ENCODE results near the gene STYXL1. TPM values are rescaled to one million over a fixed set of nuclear protein-coding genes. Genes with fewer than 3 reads are reported as not detected.
"Not testable (repeated sequence)": the region's sequence is repeated elsewhere in the genome, so short reads cannot be mapped to it uniquely, and the experiment has no call there.

The STYXL1 gene
- total RNA-seq, 2 donors from 2014 or later = 8.2 to 24.1 TPM

- intact Hi-C loops (cut with DNase I); ATAC-seq; DNase-seq: not testable (repeated sequence)
Measured at GRCh38 chr7:76005004-76005403, 42.8 kb downstream of the STYXL1 start.

DNA sequence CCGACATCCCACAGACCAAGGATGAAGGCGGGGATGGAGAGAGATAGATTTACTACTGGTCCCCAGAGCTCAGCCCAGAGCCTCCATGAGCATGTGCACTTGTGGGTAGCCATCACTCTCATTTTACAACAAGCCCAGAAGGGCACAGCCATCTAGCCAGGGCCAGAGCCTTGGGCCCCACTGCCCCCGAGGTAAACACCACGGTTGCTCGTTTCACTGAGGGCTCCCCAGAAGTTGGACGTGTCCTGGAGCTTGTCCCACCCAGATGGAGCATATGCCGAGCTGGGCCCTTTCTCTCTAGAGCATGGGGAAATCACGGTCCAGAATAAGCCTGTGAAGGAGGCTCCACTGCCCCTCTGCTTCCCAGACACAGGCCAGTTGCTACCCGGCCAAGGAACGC is 44.4 kb downstream of the STYXL1 start:
- ATAC-seq (no peak), DNase-seq (no peak)
- intact Hi-C loops (cut with DNase I) = no loop called here

GRCh38 chr7:76002822-76003221 is 45.0 kb downstream of the STYXL1 start:
- intact Hi-C loops (cut with DNase I) = no loop called here
- DNase-seq (no peak), ATAC-seq (no peak)

DNA sequence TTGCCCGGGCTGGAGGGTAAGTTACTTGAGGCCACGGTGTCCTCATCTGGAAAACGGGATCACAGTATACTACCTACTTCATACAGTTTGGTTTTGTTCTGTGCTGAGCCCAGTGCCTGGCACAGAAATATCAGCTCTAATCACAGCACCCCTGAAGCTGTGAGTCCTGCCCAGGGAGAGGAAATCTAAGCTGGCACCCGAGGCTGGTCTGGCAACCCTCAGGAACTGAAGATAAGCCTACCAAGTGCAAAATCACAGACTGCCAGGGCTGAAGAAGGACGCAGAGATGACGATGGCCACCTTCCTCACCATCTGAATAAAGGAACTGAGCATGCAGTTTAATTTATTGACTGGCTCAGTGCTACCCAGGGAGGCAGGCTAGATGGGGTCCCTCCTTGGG is 45.7 kb downstream of the STYXL1 start:
- ATAC-seq (no peak), DNase-seq (no peak)
- intact Hi-C loops (cut with DNase I) = no loop called here

GRCh38 chr7:76000566-76000965 is 47.2 kb downstream of the STYXL1 start:
- no peak for ATAC-seq
- DNase-seq = no peak
- intact Hi-C loops (cut with DNase I) = no loop called here

GRCh38 chr7:75998038-75998437 is 49.8 kb downstream of the STYXL1 start:
- intact Hi-C loops (cut with DNase I) = no loop called here
- ATAC-seq = no peak

DNA sequence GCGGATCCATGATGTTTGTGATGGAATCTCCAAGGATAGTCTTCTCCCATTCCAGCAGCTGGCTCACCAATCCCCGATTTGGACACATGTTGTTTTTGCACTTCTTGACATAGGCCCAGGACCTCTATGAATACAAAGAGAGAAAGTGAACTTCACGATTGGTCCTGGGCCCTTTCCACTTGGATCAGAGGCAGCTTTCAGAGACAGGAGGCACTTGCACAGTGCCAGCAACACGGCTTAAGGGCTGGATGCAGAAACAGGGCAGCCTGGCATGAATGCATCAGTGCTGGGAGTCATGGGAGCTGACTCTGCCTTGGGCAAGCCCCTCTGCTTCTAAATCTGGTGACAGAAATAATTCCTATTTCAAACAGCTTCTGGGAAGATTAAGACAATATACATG is 51.3 kb downstream of the STYXL1 start:
- DNase-seq (no peak), ATAC-seq (no peak)
- intact Hi-C loops (cut with DNase I) = no loop called here

More at GRCh38 chr7:75998038-75998437, 49.8 kb downstream of the STYXL1 start:
- DNase-seq = no peak

GRCh38 chr7:75995996-75996395 is 51.8 kb downstream of the STYXL1 start:
- intact Hi-C loops (cut with DNase I) = loop anchor here in 1 of 2 donors (2.0 kb wide), 1 partner anchor 81 kb away; the partner anchor contains the start of gene POR
- ATAC-seq (no peak), DNase-seq (no peak)

DNA sequence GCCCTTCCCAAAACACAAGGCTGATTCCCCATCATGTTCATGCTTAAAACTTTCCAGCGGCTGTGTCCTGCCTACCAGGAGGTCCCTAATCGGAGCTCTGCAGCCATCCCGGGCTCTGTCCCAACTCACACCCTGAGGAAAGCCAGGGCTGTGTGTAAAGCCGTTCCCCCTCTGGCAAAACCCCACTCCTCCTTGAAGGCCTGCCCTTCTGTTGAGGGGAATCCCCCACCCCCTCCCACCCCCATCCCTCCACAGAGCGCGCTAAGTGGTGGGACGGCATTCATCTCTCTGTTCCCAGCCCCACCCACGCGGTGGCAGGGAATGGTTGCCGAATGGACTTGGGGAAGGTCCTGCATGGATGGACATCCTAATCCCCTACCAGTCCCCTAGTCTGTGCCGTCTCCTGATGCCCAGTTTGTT is 52.7 kb downstream of the STYXL1 start:
- DNase-seq (no peak), ATAC-seq (peak in 1 of 2 donors; percentile 3)
- intact Hi-C loops (cut with DNase I) = loop anchor here in 1 of 2 donors (2.0 kb wide), 1 partner anchor 80 kb away; the partner anchor contains the start of gene POR

DNA sequence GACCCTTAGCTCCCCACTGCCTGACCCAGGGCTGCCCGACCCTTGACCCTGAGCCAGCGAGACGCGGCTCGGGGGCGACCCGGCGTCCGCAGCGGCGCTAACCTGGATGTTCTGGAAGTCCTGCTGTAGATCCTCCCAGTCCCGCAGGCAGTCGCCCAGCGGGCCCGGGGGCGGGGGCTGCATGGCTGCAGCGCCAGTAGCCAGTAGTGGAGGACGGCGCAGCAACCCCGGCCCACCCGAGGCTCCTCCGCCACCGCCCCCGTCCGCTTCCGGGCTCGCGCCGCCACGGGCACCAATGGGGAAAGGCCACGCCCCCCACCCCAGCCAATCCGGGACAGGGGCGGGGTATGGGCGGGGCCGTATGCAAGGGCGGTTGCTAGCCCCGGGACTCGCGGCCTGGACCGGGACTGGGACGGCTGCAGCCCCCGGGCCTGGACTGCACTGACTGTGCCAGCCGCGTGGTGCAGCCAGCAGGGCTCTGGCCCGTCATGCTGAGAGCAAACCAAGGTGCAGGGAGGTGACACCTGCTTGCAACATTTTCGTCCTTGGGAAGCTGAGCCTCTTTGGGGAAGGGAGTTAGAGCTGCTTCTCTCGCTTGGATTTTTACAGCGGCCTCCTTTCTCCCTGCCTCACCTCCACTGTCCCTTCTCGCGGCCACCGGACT is 53.3 kb downstream of the STYXL1 start, which contains the start of gene TMEM120A:
TSS of gene TMEM120A (minus strand) at position 208 of the 664 bp plus-strand sequence. CDS start at position 183, 25 bp downstream.
- ATAC-seq = peak; percentile 92 to 95
- intact Hi-C loops (cut with DNase I) = loop anchor here in 1 of 2 donors (2.0 kb wide), 1 partner anchor 80 kb away; the partner anchor contains the start of gene POR
- DNase-seq = peak; percentile 99

DNA sequence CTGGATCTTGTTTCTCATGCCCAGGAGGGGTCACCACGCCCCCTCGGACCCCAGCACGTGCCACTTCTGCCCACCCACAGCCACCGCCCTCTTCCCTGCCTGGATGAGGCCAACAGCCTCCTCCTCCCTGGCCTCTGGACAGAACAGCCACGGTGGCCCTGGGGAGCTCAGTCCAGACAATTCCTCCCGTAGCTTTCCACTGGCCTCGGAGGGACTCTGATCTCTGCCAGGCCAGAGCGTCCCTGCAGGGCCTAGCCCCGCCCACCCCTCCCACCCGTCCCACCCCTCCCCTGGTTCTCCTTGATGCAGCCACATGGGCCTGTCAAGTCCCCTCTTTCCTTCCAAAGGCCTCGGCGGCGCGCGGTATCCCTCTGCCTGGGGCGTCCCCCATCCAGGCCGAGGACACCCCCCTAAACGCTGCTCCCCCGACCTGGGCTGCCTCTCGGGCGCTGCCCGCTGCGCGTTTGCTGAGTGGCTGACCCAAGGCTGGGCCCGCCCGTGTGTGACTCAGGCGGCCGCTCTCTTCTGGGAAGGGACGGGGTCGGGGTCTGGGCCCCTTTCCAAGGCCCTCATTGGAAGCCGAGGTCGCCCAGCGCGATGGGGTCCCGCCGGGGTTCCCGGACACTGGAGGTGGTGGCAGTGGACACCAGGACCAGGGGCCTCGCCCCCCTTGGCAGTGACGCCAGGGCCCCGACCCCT is 54.0 kb downstream of the STYXL1 start:
- ATAC-seq (peak; percentile 46 to 53), DNase-seq (peak; percentile 86)
- intact Hi-C loops (cut with DNase I) = loop anchor here in 1 of 2 donors (2.0 kb wide), 1 partner anchor 79 kb away; the partner anchor contains the start of gene POR

GRCh38 chr7:75992083-75992755 is 55.6 kb downstream of the STYXL1 start:
- DNase-seq (no peak), ATAC-seq (no peak)
- intact Hi-C loops (cut with DNase I) = no loop called here

- DNase-seq = peak; percentile 6
- intact Hi-C loops (cut with DNase I) = loop anchor here in 1 of 2 donors (2.0 kb wide), 1 partner anchor 41 kb away; no protein-coding TSS in a partner anchor
Measured at GRCh38 chr7:75991531-75992082, 56.2 kb downstream of the STYXL1 start.

DNA sequence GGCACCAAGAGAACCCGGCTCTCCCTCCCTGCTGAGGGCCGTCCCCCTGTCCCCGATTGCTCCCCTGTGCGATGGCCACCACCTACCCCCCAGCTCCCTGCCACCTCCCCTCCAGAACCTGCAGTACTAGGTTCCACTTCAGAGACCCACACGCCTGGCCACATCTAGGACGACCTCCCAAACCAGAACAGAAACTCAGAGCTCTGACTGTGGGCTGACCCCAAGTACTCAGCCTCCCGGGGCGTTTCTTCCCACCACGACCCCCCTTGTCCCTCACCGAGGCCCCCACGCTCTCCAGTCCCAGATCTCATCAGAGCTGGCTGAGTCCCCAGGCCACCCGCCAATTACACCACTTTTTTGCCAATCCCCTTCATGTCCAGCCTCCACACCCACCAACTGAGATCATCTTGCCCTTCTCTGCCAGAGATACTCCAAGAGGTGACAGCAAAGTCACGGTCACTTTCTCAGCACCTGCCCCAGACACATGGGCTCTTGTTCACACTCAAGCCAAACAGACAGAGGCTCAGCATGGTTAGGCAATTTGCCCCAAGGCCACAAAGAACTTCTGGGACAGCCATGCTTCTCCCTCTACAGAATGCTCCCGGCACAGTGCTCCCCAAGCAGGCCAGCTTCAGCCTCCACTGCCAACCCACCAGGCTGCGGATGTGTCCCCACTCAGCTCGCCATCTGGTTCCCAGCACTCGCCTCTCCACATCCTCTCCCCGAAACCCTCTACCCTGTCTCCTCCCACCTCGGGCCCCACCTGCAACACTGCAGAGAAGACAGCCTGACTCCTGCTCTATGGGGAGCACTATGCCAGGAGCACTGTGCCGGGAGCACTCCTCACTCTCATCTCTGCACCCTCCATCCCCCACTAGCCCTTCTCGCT is 58.1 kb downstream of the STYXL1 start:
- ATAC-seq (peak; percentile 6 to 10), DNase-seq (peak; percentile 71)
- intact Hi-C loops (cut with DNase I) = loop anchor here (2.0 to 10.0 kb wide), 2 partner anchors 39 to 75 kb away; partner anchors contain the start of gene POR (in 1 of the 2)

More at GRCh38 chr7:75991531-75992082, 56.2 kb downstream of the STYXL1 start:
- no peak for ATAC-seq

- intact Hi-C loops (cut with DNase I) = loop anchor here in 1 of 2 donors (10.0 kb wide), 1 partner anchor 74 kb away; the partner anchor contains the start of gene POR
- ATAC-seq = peak; percentile 14 to 40
- DNase-seq = peak; percentile 74
Measured at GRCh38 chr7:75988568-75989499, 59.0 kb downstream of the STYXL1 start.

GRCh38 chr7:75987805-75988567 is 59.8 kb downstream of the STYXL1 start:
- intact Hi-C loops (cut with DNase I) = loop anchor here in 1 of 2 donors (10.0 kb wide), 1 partner anchor 73 kb away; the partner anchor contains the start of gene POR
- ATAC-seq = no peak
- DNase-seq = no peak

Measured in left cardiac atrium (tissue), 4 donors.